Kidney (tissue), 14 donors: ENCODE measurements around the gene MED29. TPM values are rescaled to one million over a fixed set of nuclear protein-coding genes. Genes with fewer than 3 reads are reported as not detected.

Experiments
- DNase-seq, 5 donors: peaks; one replicate each; pipeline ENCODE4 v3.0.0-alpha.2; 2013 to 2020
- FAIRE-seq: peaks from 2 replicates; lab custom pipeline; 2012; peaks lifted over from hg19 to GRCh38; lab: Jason Lieb, UNC
- H3K27ac ChIP-seq, 2 donors: one replicate each; pipeline ENCODE4 v1.7.0; 2013; ENCODE audit warnings: low read depth in 2 of 2, low read length in 2 of 2, inconsistent platforms in 1 of 2
- H3K27me3 ChIP-seq: one replicate; pipeline ENCODE4 v1.7.1; 2013; ENCODE audit warnings: low read length, inconsistent platforms; ENCODE audit not compliant: control insufficient read depth, insufficient read depth
- H3K36me3 ChIP-seq, 3 donors: one replicate each; pipeline versions ENCODE4 v1.7.0 to v1.7.1; 2013; ENCODE audit warnings: low read length in 3 of 3, control low read depth in 1 of 3, inconsistent platforms in 1 of 3; ENCODE audit not compliant: insufficient read depth in 3 of 3, control insufficient read depth in 2 of 3
- H3K4me1 ChIP-seq, 3 donors: one replicate each; pipeline versions ENCODE4 v1.7.0 to v1.7.1; 2013; ENCODE audit warnings: low read length in 3 of 3, inconsistent platforms in 1 of 3, low read depth in 1 of 3; ENCODE audit not compliant: control insufficient read depth in 2 of 3, insufficient read depth in 2 of 3
- H3K4me3 ChIP-seq, 3 donors: one replicate each; pipeline versions ENCODE4 v1.7.0 to v1.8.1; 2013; ENCODE audit warnings: low read length in 3 of 3, control low read depth in 1 of 3, inconsistent platforms in 1 of 3
- H3K9ac ChIP-seq, 3 donors: one replicate each; pipeline versions ENCODE4 v1.7.0 to v1.7.1; 2013; ENCODE audit warnings: low read length in 3 of 3, control low read depth in 1 of 3, inconsistent platforms in 1 of 3
- H3K9me3 ChIP-seq, 3 donors: one replicate each; pipeline versions ENCODE4 v1.7.0 to v1.7.1; 2013; ENCODE audit warnings: low read length in 3 of 3, control low read depth in 1 of 3, inconsistent platforms in 1 of 3; ENCODE audit not compliant: control insufficient read depth in 2 of 3, insufficient read depth in 1 of 3
- intact Hi-C: fragments of 100-400 bp; cut with DNase I; formaldehyde crosslinking; loops from one replicate; pipeline ENCODE4 v1.11.1; 2022
- polyA plus RNA-seq: library from polyadenylated mRNA; stranded (reverse); fragments of 350-450 nt; fragmentation: Illumina TruSeq; extraction: RNeasy Lipid Tissue Mini Kit (QIAGEN cat#74804); gene quantifications from one replicate; pipeline ENCODE4 v1.2.3, GENCODE V29; 2014; ENCODE audit warnings: low read depth, low replicate concordance; ENCODE audit not compliant: insufficient read depth
- total RNA-seq: library from RNA; stranded (reverse); fragmentation: NEBNext Ultra II Directional; extraction: Animal tissue kit (Norgen Biotek cat#: 25700); gene quantifications from one replicate; pipeline ENCODE4 v1.2.1, GENCODE V29; 2021
- TF ChIP-seq, protein P1 (sequence below): IDR thresholded peaks from 3 replicates; pipeline ENCODE4 v1.5.1; 2012; ENCODE audit warnings: mild to moderate bottlenecking, moderate library complexity, borderline replicate concordance; ENCODE audit not compliant: insufficient read depth; ENCODE audit errors: extremely low read depth
- donor health status: control.
- donor health status: control.
- donor health status: control.
- donor health status: control.
- donor health status: control.
- donor health status: DM: yes; HTN: yes; CAD: no.
- donor health status: Normal renal cell carcinoma (clear cell type).

MED29 gene
- total and polyA plus RNA-seq, 2 donors from 2014 or later, result 32.4 to 50.4 TPM

DNA sequence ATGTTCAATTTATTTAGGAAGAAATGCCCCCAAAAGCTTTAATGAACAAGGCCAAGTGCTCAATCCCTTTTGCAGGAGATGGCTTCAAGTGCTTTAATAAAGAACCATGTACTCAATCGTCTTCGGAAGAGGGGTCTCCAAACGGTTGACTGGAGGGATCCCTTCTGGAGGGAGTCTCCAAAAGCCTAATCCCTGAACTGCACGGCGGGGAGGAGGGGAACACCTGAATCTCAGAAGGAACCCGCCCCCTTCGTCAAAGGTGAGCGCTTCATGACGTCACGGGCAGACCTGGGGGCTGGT lies 777 bp upstream of the MED29 start:
- peaks cover 10 to 38% (median 33%) of the 10 kb centered on the region in 3 donors for H3K36me3 ChIP-seq
- intact Hi-C loops, result no loop called here

DNA sequence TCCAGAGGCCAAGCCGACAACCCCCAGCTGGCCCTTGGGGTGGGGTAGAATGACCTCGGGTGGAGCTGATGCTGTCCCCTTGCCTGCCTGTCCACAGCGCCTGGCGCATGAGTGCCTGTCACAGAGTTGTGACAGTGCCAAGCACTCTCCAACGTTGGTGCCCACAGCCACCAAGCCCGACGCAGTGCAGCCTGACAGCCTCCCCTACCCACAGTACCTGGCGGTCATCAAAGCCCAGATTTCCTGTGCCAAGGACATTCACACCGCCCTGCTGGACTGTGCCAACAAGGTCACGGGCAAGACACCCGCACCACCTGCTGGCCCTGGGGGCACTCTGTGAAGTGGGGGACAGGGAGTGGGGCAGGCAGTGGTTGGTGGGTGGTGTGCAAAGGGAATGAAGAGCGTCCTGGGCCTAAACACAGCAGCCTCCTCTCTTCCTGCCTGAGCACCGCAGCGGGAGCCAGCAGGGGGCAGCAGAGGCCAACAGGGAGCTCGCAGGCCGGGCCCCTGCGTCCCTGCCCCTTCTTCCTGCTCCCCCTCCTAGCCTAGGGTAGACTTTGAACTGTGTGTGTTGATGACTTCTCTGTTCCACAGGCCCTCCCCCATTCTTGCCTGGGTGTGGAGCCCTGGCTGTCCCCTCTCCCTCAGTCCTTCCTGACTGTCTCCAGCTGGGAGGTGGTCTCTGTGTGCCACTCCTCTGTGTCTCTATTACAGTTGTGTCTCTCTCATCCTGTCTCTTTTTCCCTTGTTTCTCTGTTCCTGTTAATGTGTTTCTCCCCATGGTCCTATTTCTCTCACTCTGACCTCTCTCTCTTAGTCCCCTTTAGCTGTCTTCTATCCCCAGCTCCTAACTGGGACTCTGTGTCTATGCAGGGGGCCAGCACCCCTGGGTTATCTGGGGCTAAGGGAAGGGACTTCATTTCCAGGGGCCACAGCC lies 6.5 kb downstream of the MED29 start:
- peak overlapping the region; percentile 85 to 92 for H3K27ac ChIP-seq
- H3K36me3 ChIP-seq, result peaks cover 2 to 12% (median 10%) of the 10 kb centered on the region in 3 donors
- no peaks in the 10 kb centered on the region for H3K9me3 ChIP-seq
- no peak for FAIRE-seq
- H3K27me3 ChIP-seq, result no peaks in the 10 kb centered on the region
- peak; percentile 83 to 96 (median 90) for DNase-seq
- peaks cover 3 to 35% (median 23%) of the 10 kb centered on the region in 3 donors for H3K4me1 ChIP-seq
- H3K9ac ChIP-seq, result peak overlapping the region in 2 of 3 donors; percentile 64 to 69
- intact Hi-C loops, result no loop called here
- H3K4me3 ChIP-seq, result peak overlapping the region in 1 of 3 donors; percentile 29
- TF ChIP-seq, protein P1, sequence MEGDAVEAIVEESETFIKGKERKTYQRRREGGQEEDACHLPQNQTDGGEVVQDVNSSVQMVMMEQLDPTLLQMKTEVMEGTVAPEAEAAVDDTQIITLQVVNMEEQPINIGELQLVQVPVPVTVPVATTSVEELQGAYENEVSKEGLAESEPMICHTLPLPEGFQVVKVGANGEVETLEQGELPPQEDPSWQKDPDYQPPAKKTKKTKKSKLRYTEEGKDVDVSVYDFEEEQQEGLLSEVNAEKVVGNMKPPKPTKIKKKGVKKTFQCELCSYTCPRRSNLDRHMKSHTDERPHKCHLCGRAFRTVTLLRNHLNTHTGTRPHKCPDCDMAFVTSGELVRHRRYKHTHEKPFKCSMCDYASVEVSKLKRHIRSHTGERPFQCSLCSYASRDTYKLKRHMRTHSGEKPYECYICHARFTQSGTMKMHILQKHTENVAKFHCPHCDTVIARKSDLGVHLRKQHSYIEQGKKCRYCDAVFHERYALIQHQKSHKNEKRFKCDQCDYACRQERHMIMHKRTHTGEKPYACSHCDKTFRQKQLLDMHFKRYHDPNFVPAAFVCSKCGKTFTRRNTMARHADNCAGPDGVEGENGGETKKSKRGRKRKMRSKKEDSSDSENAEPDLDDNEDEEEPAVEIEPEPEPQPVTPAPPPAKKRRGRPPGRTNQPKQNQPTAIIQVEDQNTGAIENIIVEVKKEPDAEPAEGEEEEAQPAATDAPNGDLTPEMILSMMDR, result peak; percentile 97

More for the DNA sequence above, 777 bp upstream of the MED29 start:
- DNase-seq (no peak), FAIRE-seq (no peak)
- no peaks in the 10 kb centered on the region for H3K27me3 ChIP-seq
- H3K27ac ChIP-seq, result peak overlapping the region; percentile 92 to 99
- peak overlapping the region; percentile 70 to 97 (median 94) for H3K4me3 ChIP-seq
- H3K9me3 ChIP-seq, result no peaks in the 10 kb centered on the region
- H3K9ac ChIP-seq, result peak overlapping the region; percentile 87 to 95 (median 94)
- peaks cover 0 to 14% (median 8%) of the 10 kb centered on the region in 3 donors for H3K4me1 ChIP-seq
- TF ChIP-seq, protein P1, result no peak

DNA sequence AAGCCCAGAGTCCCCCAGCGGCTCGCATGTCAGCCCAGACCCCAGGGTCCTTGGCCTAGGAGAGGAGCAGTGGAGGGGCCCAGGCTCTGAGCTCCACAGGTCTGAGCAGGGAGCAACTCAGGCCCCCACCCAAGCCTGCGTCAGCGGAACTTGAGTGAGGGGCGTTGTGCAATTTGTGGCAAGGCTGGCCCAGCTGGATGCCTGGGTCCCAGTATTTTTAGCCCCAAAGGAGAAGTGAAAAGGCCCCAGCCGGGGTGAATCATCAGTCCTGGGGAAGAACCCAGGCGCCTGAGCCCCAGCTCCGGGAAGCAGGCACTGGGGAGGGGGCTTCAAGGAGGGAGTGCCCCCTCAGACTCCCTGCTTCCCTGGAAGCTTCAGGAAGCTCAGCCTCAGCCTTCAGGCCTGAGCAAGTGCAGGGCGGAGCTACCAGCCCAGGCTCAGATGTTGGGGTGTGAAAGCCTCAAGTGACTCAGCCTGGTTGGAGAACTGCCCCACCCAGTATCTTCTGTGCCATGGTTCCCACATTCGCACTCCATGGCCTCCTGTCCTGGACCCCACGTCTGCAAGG lies 7.2 kb downstream of the MED29 start:
- Histone ChIP-seq H3K9ac (peak overlapping the region in 2 of 3 donors; percentile 64 to 69), H3K36me3 (peaks cover 2 to 12% (median 10%) of the 10 kb centered on the region in 3 donors), H3K9me3 (no peaks in the 10 kb centered on the region), H3K27me3 (no peaks in the 10 kb centered on the region), H3K4me3 (peak overlapping the region in 1 of 3 donors; percentile 29), H3K27ac (peak overlapping the region; percentile 85 to 92), H3K4me1 (peaks cover 3 to 35% (median 23%) of the 10 kb centered on the region in 3 donors)
- intact Hi-C loops, result no loop called here
- TF ChIP-seq, protein P1, result no peak
- DNase-seq (peak in 2 of 5 donors; percentile 42 to 86), FAIRE-seq (no peak)
